Gastrocnemius medialis (tissue), 4 donors: ENCODE data around the gene RNF215. TPM values are rescaled to one million over a fixed set of nuclear protein-coding genes. Genes with fewer than 3 reads are reported as not detected.
"Not testable (repeated sequence)": the region's sequence is repeated elsewhere in the genome, so short reads cannot be mapped to it uniquely, and the experiment has no call there.

Experiments used
- ATAC-seq, 2 donors: fragments of 150-250 bp; one replicate each; pipeline ENCODE4 v1.9.1; 2016
- DNase-seq, 2 donors: peaks; one replicate each; pipeline ENCODE4 v3.0.0-alpha.2; 2019
- H3K27ac ChIP-seq, 4 donors: fragments of 200-600 bp; sonication (generic); 1 replicate in 1 of 4; 2 replicates in 3 of 4; pipeline ENCODE4 v1.5.1; 2016 to 2018; ENCODE audit warnings: mild to moderate bottlenecking in 2 of 4, moderate library complexity in 1 of 4
- H3K27me3 ChIP-seq, 3 donors: fragments of 200-600 bp; sonication (generic) in 2 of 3; 1 replicate in 1 of 3; 2 replicates in 2 of 3; pipeline versions ENCODE4 v1.5.1 to v1.6.0; 2016 to 2019; ENCODE audit warnings: mild to moderate bottlenecking in 1 of 3, moderate library complexity in 1 of 3
- H3K36me3 ChIP-seq, 2 donors: fragments of 200-600 bp; sonication (generic) in 1 of 2; one replicate each; pipeline ENCODE4 v1.5.1; 2017 to 2018
- H3K4me1 ChIP-seq, 2 donors: fragments of 200-600 bp; sonication (generic) in 1 of 2; one replicate each; pipeline ENCODE4 v1.5.1; 2016 to 2017; ENCODE audit warnings: mild to moderate bottlenecking in 2 of 2
- H3K4me3 ChIP-seq, 4 donors: fragments of 200-600 bp; sonication (generic) in 3 of 4; 1 replicate in 1 of 4; 2 replicates in 3 of 4; pipeline ENCODE4 v1.5.1; 2016 to 2019; ENCODE audit warnings: mild to moderate bottlenecking in 2 of 4
- H3K9me3 ChIP-seq, 3 donors: fragments of 200-600 bp; sonication (generic) in 2 of 3; 1 replicate in 1 of 3; 2 replicates in 2 of 3; pipeline ENCODE4 v1.5.1; 2016 to 2019
- CTCF ChIP-seq, 5 experiments: fragments of 450-650 bp in 3 of 5; fragments of 200-600 bp in 2 of 5; sonication (generic) in 2 of 5; IDR thresholded peaks in 4 of 5; conservative IDR thresholded peaks in 1 of 5; 1 replicate in 4 of 5; 2 replicates in 1 of 5; pipeline ENCODE4 v1.5.1; 2016 to 2019; ENCODE audit warnings: antibody characterized with exemption in 5 of 5, mild to moderate bottlenecking in 3 of 5, moderate library complexity in 3 of 5
- POLR2A ChIP-seq, 2 donors: fragments of 450-650 bp; IDR thresholded peaks; one replicate each; pipeline ENCODE4 v1.6.1; 2017; ENCODE audit warnings: antibody characterized with exemption in 2 of 2, mild to moderate bottlenecking in 2 of 2, moderate library complexity in 2 of 2
- in situ Hi-C, 4 donors: fragments of 200-750 bp; cut with MboI; loops; one replicate each; pipeline versions ENCODE4 v1.15.0 to v1.8.0; 2017; ENCODE audit warnings: low sequenced_read_pairs in 4 of 4
- intact Hi-C: fragments of 100-400 bp; cut with DNase I; formaldehyde crosslinking; loops from one replicate; pipeline ENCODE4 v1.15.1; 2023; ENCODE audit warnings: low total_unique reads
- total RNA-seq, 4 donors: library from RNA; depleted of rRNA; stranded (reverse); fragments of >200 nt; gene quantifications; one replicate each; pipeline versions ENCODE4 v1.1.0 to v1.2.3, GENCODE V29; 2016

Gene RNF215
- total RNA-seq, 4 donors from 2014 or later: 4.7 to 11.2 (median 8.1) TPM

- H3K9me3 ChIP-seq: no peaks in the 10 kb centered on the region
- peak overlapping the region in 1 of 4 donors; percentile 61 for H3K27ac ChIP-seq
- H3K4me1 ChIP-seq: peaks cover 0 to 10% of the 10 kb centered on the region in 2 donors
- ATAC-seq: peak; percentile 46 to 93
- peak in 1 of 2 donors; percentile 18 for DNase-seq
- H3K27me3 ChIP-seq: no peaks in the 10 kb centered on the region
- H3K36me3 ChIP-seq: peaks cover 0 to 15% of the 10 kb centered on the region in 2 donors
- in situ Hi-C loops: no loop called here
- H3K4me3 ChIP-seq: no peak overlapping the region
- intact Hi-C loops: no loop called here
- TF ChIP-seq POLR2A (IDR thresholded peaks at IDR 0.05) (no peak), CTCF (IDR thresholded peaks at IDR 0.05 in 4 of 5, conservative IDR thresholded peaks at IDR 0.05 in 1 of 5) (no peak)
Measured at GRCh38 chr22:30408388-30409102, 21.3 kb upstream of the RNF215 start.

- intact Hi-C loops: no loop called here
- H3K27me3 ChIP-seq: no peaks in the 10 kb centered on the region
- peaks cover 0 to 15% of the 10 kb centered on the region in 2 donors for H3K36me3 ChIP-seq
- peaks cover 0 to 10% of the 10 kb centered on the region in 2 donors for H3K4me1 ChIP-seq
- TF ChIP-seq POLR2A (IDR thresholded peaks at IDR 0.05): no peak
- TF ChIP-seq CTCF (IDR thresholded peaks at IDR 0.05 in 4 of 5, conservative IDR thresholded peaks at IDR 0.05 in 1 of 5): no peak
- ATAC-seq: no peak
- in situ Hi-C loops: no loop called here
- H3K4me3 ChIP-seq: no peak overlapping the region
- no peak for DNase-seq
- no peaks in the 10 kb centered on the region for H3K9me3 ChIP-seq
- no peak overlapping the region for H3K27ac ChIP-seq
Measured at GRCh38 chr22:30406400-30406799, 19.2 kb upstream of the RNF215 start.

GRCh38 chr22:30405731-30406130, 18.5 kb upstream of the RNF215 start:
- H3K4me1 ChIP-seq: peaks cover 0 to 10% of the 10 kb centered on the region in 2 donors
- TF ChIP-seq POLR2A (IDR thresholded peaks at IDR 0.05): no peak
- TF ChIP-seq CTCF (IDR thresholded peaks at IDR 0.05 in 4 of 5, conservative IDR thresholded peaks at IDR 0.05 in 1 of 5): no peak
- H3K27me3 ChIP-seq: no peaks in the 10 kb centered on the region
- peaks cover 0 to 15% of the 10 kb centered on the region in 2 donors for H3K36me3 ChIP-seq
- no peak overlapping the region for H3K4me3 ChIP-seq
- no peak overlapping the region for H3K27ac ChIP-seq
- DNase-seq (no peak), ATAC-seq (no peak)
- no peaks in the 10 kb centered on the region for H3K9me3 ChIP-seq
- intact Hi-C loops: no loop called here
- in situ Hi-C loops: no loop called here

- in situ Hi-C loops (no loop called here), intact Hi-C loops (no loop called here)
- no peaks in the 10 kb centered on the region for H3K9me3 ChIP-seq
- H3K27me3 ChIP-seq: no peaks in the 10 kb centered on the region
- no peak for TF ChIP-seq CTCF (IDR thresholded peaks at IDR 0.05 in 4 of 5, conservative IDR thresholded peaks at IDR 0.05 in 1 of 5)
- TF ChIP-seq POLR2A (IDR thresholded peaks at IDR 0.05): no peak
- H3K4me3 ChIP-seq: no peak overlapping the region
- peaks cover 0 to 13% of the 10 kb centered on the region in 2 donors for H3K36me3 ChIP-seq
- peaks cover 0 to 10% of the 10 kb centered on the region in 2 donors for H3K4me1 ChIP-seq
- ATAC-seq (no peak), DNase-seq (no peak)
- no peak overlapping the region for H3K27ac ChIP-seq
Measured at GRCh38 chr22:30404307-30404706, 17.1 kb upstream of the RNF215 start.

GRCh38 chr22:30402766-30403104, 15.5 kb upstream of the RNF215 start:
- in situ Hi-C loops: not testable (repeated sequence)

More at GRCh38 chr22:30402766-30403104, 15.5 kb upstream of the RNF215 start:
- intact Hi-C loops, ATAC-seq, H3K36me3 ChIP-seq, H3K9me3 ChIP-seq, H3K4me3 ChIP-seq, H3K27me3 ChIP-seq, H3K4me1 ChIP-seq, H3K27ac ChIP-seq, DNase-seq: not testable (repeated sequence)
